ENCODE results near the gene DYNC1H1.
A peak's percentile ranks its signal among the peaks of the same experiment; 100 is the strongest.
"Not testable (repeated sequence)": the region's sequence is repeated elsewhere in the genome, so short reads cannot be mapped to it uniquely, and the experiment has no call there.

Gene DYNC1H1

GRCh38 chr14:101965770-101966722 is 1.7 kb downstream of the DYNC1H1 start:
- FAIRE-seq = peak; percentile 55

GRCh38 chr14:101966742-101967141 is 2.4 kb downstream of the DYNC1H1 start:
- FAIRE-seq = no peak

GRCh38 chr14:101968186-101968585 is 3.8 kb downstream of the DYNC1H1 start:
- FAIRE-seq = no peak

- FAIRE-seq = no peak
Measured at GRCh38 chr14:101969481-101969880, 5.1 kb downstream of the DYNC1H1 start.

- FAIRE-seq = no peak
Measured at GRCh38 chr14:101970830-101971400, 6.5 kb downstream of the DYNC1H1 start.

DNA sequence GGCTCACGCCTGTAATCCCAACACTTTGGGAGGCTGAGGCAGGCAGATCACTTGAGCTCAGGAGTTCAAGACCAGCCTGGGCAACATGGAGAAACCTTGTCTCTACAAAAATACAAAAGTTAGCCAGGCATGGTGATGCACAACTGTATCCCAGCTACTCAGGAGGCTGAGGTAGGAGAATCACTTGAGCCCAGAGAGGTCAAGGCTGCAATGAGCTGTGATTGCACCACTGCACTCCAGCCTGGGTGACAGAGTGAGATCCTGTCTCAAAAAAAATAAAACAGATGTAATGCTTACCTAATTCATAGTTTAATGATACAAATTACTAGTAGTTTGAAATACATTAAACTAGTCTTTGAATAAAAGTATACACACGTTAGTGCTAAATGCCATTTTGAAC is 7.1 kb downstream of the DYNC1H1 start:
- FAIRE-seq = not testable (repeated sequence)

GRCh38 chr14:101972126-101972866 is 7.9 kb downstream of the DYNC1H1 start:
- peak; percentile 51 for FAIRE-seq

DNA sequence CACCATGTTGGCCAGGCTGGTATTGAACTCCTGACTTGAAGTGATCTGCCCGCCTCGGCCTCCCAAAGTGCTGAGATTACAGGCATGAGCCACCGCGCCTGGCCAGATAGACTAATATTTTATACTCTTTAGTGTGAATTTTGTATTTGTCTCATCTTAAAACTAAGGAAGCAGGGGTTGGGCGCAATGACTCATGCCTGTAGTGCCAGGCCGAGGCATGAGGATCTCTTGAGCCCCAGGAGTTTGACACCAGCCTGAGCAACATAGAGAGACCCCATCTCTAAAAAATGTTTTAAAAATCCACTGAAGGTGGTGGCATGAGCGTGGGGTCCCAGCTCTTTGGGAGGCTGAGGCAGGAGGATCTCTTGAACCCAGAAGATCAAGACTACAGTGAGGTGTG is 9.0 kb downstream of the DYNC1H1 start:
- no peak for FAIRE-seq

- no peak for FAIRE-seq
Measured at GRCh38 chr14:101975231-101975630, 10.9 kb downstream of the DYNC1H1 start.

GRCh38 chr14:101977311-101978071 is 13.1 kb downstream of the DYNC1H1 start:
- FAIRE-seq = no peak

DNA sequence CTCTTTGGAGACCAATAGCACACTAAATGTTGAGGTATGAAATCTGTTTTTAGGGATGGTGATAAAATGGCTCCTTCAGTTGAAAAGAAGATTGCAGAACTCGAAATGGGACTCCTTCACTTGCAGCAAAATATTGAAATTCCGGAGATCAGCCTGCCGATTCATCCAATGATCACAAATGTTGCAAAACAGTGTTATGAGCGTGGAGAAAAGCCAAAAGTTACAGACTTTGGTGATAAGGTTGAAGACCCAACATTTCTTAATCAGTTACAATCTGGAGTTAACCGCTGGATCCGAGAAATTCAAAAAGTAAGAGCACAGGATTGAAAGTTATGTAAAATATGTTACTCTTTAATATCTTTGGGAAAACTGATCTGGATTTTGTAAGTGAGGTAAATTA is 15.3 kb downstream of the DYNC1H1 start:
- FAIRE-seq = no peak

DNA sequence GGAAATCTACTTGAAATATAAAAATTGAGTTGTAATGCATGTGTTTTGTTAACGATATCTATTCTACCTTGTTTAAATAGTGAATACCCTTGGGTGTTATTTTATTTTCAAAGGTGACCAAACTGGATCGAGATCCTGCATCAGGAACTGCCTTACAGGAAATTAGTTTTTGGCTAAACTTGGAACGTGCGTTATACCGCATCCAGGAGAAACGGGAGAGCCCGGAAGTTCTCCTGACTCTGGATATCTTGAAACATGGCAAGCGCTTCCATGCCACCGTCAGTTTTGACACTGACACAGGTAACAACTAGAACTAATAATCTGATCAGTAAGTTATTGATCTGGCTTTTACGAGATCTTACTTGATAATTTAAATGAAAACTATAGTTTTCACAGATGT is 15.9 kb downstream of the DYNC1H1 start:
- FAIRE-seq = no peak

GRCh38 chr14:101980700-101981099 is 16.3 kb downstream of the DYNC1H1 start:
- FAIRE-seq = no peak

GRCh38 chr14:101982621-101983020 is 18.2 kb downstream of the DYNC1H1 start:
- no peak for FAIRE-seq

DNA sequence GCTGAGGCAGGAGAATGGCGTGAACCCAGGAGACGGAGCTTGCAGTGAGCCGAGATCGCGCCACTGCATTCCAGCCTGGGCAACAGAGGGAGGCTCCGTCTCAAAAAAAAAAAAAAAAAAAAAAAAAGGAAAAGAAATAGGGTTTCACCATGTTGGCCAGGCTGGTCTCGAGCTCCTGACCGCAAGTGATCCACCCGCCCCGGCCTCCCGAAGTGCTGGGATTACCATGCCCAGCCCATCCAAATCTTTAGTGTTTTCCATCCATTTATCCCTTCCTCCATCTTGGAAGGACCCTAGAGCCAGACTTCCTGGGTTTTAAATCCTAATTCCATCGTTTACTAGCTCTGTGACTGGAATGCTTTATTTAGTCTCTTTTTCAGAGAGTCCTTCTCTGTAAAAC is 20.5 kb downstream of the DYNC1H1 start:
- FAIRE-seq = not testable (repeated sequence)

GRCh38 chr14:101985957-101986356 is 21.6 kb downstream of the DYNC1H1 start:
- FAIRE-seq = no peak

DNA sequence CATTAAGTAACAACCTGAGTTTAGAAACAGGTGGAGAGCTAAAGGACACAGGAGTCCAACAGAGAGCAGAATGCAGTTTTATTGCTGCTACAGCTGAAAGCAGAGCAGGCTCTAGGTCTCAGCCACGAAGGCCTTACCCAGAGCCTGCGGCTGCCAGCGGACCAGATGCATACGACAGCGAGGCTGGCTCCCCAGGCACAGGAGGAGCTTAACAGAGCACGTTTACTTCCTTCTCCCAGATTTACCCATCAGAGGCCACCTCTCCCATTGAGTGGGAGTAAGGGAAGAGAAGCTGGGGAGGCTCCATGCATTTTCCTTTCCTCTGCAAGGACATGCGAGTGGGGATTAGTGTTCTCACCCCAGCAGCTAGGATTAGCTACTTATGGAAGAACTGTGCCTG is 22.6 kb downstream of the DYNC1H1 start:
- no peak for FAIRE-seq

DNA sequence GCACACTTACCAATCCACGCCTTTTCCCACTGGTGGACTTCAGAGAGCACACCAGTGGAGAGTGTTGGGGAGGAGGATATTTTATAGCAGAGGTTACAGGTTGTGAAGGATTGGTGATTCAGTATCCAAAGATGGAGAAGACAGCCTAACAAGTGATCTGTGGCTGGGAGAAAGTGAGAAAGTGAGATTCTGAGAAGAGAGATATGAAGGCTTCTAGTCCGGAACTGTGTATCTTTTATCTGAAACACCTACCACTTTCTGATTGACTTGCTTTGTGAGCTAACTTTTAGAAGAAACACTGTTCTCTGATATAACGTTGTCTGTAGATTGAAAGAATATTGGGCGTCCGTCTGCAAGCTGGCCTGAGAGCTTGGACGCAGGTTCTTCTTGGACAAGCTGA is 24.0 kb downstream of the DYNC1H1 start:
- no peak for FAIRE-seq

DNA sequence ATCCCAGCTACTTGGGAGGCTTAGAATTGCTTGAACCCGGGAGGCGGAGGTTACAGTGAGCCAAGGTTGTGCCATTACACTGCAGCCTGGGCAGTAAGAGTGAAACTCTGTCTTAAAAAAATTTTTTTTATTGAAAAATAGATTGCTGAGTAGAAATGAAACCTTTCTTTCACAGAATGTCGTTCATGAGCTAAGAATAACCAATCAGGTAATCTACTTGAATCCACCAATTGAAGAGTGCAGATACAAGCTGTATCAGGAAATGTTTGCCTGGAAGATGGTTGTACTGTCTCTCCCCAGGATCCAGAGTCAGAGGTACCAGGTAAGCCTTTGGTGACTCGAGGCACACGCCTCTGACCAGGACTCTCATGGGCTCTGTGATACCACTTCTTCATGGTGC is 27.0 kb downstream of the DYNC1H1 start:
- FAIRE-seq = no peak

DNA sequence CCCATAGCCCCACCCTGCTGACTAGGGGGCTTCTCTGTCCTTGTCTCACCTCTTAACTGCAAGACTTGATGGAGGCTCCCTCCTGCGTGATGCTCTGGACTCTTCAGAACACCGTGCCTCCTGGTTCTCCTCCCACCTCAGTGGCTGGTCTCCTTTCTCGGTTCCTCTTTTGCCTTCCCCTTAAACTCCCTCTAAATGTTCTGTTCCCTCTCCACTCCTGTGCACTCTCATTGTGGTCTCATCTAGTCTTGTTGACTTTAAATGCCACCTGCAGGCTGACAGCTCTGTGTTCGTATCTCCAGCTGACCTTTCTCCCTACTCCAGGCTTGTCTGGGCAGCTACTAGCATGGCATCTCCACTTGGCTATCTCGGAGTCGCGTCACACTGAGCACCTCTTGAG is 28.3 kb downstream of the DYNC1H1 start:
- no peak for FAIRE-seq

DNA sequence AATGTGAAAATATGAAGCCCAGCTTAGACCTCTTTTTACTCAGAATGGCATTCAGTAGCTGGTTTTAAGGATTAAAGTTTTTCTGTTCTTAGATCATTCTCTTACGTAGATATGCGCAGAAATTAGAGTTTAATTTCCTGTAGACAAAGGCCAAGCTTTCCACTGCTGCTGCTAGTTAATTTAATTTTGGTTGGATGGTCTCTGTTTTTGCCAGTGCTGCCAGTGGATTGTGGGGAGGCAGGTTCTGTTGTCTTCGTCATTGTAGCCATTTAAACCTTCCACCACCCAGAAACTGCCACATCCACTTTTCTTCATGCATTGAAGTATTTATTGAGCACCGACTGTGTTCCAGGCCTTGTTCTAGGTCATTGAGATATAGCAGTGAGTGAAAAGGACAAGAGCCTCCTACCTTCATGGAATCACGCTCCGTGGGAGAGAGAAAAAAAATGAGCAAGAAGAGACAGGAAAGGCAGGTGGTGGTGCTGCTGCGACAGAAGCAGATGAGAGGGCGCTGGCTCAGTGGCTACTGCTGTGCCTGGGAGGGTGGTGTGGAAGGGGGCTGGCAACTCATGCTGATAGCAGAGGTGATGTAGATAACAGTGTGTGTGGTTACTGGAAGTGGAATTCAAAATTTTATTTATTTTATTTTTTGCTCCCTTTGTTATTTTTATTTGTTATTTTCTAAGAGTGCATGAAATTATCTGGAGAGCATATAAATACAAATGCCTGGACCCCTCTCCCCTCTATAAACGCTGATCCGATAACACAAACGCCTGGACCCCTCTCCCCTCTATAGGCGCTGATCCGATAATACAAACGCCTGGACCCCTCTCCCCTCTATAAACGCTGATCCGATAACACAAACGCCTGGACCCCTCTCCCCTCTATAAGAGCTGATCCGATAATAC is 33.3 kb downstream of the DYNC1H1 start:
- no peak for FAIRE-seq

- FAIRE-seq = no peak
Measured at GRCh38 chr14:102000902-102001301, 36.5 kb downstream of the DYNC1H1 start.

Measured in endometrium (tissue), 2 donors.